Measurements from ENCODE around the gene COL4A6.

- TF ChIP-seq CTCF (conservative IDR thresholded peaks at IDR 0.05; ENCODE audit: low read length) (no peak), EZH2phosphoT487 (IDR thresholded peaks at IDR 0.05; ENCODE audit: borderline replicate concordance) (no peak)
Observed at GRCh38 chrX:108162265-108162664, 276.0 kb downstream of the COL4A6 start.

Measured in Loucy (cell line).